NB4 (cell line): ENCODE measurements around the gene AKR1E2.

Experiments used
- DNase-seq: peaks from one replicate; pipeline ENCODE4 v3.0.0; 2010; ENCODE audit warnings: low read depth
- H3K4me3 ChIP-seq: one replicate; pipeline ENCODE4 v1.5.1; 2011; ENCODE audit warnings: mild to moderate bottlenecking, low read depth, low read length, moderate library complexity
- MYC ChIP-seq: IDR thresholded peaks from 2 replicates; pipeline ENCODE4 v1.6.1; 2011; ENCODE audit warnings: low read depth, low read length
- POLR2A ChIP-seq: IDR thresholded peaks from 2 replicates; pipeline ENCODE4 v1.6.1; 2011; ENCODE audit warnings: mild to moderate bottlenecking; ENCODE audit not compliant: insufficient read length; ENCODE audit errors: extremely low read depth
- TF ChIP-seq, protein P1 (sequence below): IDR thresholded peaks from 2 replicates; pipeline ENCODE4 v1.6.1; 2011; ENCODE audit warnings: low read depth, low read length
- TF ChIP-seq, protein P2 (sequence below): IDR thresholded peaks from one replicate; pipeline ENCODE4 v1.5.1; 2012; ENCODE audit warnings: low read depth, low read length

Gene AKR1E2

DNA sequence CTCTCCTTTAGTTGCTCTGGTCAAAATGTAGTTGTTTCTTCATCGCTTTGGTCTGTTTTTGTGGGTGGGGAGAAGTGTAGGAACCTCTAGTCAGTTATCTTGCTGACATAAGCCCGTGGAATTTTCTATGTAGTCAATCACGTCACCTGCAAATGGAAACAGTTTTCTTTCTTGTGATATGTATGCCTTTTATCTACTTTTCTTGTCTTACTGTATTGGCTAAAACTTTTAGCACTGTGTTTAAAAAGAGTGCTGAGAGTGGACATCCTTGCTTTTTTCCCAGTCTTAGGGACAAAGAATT lies 42.3 kb downstream of the AKR1E2 start:
- DNase-seq: no peak
- H3K4me3 ChIP-seq: no peak overlapping the region
- TF ChIP-seq, protein P1, sequence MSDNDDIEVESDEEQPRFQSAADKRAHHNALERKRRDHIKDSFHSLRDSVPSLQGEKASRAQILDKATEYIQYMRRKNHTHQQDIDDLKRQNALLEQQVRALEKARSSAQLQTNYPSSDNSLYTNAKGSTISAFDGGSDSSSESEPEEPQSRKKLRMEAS: no peak
- TF ChIP-seq MYC (no peak), POLR2A (no peak)
- TF ChIP-seq, protein P2, sequence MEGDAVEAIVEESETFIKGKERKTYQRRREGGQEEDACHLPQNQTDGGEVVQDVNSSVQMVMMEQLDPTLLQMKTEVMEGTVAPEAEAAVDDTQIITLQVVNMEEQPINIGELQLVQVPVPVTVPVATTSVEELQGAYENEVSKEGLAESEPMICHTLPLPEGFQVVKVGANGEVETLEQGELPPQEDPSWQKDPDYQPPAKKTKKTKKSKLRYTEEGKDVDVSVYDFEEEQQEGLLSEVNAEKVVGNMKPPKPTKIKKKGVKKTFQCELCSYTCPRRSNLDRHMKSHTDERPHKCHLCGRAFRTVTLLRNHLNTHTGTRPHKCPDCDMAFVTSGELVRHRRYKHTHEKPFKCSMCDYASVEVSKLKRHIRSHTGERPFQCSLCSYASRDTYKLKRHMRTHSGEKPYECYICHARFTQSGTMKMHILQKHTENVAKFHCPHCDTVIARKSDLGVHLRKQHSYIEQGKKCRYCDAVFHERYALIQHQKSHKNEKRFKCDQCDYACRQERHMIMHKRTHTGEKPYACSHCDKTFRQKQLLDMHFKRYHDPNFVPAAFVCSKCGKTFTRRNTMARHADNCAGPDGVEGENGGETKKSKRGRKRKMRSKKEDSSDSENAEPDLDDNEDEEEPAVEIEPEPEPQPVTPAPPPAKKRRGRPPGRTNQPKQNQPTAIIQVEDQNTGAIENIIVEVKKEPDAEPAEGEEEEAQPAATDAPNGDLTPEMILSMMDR: no peak

DNA sequence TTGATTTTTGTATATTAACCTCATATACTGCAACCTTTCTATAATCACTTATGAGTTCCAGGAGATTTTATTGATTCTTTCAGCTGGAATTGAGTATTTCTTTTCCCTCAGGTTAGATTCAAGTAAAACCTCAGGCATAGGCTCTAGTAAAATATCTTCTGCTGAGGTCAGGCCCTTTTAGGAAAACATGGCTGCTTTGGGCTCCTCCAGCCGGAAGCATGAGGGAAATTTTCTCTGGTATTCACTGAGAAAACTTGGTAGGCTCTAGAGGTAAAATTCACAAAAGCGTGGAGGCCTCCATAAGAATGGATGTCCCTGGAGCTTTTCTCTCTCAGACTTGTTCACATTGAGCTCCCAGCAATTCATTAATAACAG lies 56.7 kb downstream of the AKR1E2 start:
- TF ChIP-seq, protein P1: no peak
- TF ChIP-seq, protein P2: no peak
- TF ChIP-seq POLR2A: no peak
- TF ChIP-seq MYC: no peak
- H3K4me3 ChIP-seq: no peak overlapping the region

DNA sequence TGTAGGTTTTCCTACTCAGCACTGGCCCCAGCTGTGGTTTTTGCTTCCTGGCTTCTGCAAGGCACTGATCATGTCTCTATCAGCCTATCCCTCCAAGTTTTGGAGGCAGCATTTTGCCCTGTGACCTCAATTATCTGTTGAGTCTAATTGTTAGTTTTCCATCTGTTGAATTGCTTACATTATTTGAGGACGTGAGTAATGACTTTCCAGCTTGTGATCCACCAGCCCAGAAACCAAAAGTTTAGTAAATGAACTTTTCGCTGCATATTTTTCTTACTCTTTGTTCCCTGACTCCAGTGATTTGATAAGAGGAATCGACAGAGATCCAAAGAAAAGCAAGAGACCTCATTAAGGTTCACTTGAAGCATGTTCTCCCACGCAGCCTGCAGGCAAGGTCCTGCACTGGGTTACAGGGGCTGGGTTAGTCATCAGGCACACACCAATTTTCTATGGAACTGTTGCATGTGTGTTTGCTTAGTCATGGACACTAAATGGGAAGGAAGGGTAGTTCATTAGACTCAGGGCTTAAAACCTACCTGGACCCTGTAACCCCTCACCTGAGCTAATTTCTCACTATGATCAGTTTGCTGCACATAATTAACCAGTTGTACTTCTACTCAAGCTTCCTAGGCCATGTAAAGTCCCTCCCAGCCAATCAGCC lies 57.2 kb downstream of the AKR1E2 start:
- H3K4me3 ChIP-seq: no peak overlapping the region
- TF ChIP-seq, protein P1: no peak
- TF ChIP-seq MYC: no peak
- TF ChIP-seq POLR2A: no peak
- TF ChIP-seq, protein P2: no peak
- no peak for DNase-seq

More for the DNA sequence above, 56.7 kb downstream of the AKR1E2 start:
- DNase-seq: no peak

DNA sequence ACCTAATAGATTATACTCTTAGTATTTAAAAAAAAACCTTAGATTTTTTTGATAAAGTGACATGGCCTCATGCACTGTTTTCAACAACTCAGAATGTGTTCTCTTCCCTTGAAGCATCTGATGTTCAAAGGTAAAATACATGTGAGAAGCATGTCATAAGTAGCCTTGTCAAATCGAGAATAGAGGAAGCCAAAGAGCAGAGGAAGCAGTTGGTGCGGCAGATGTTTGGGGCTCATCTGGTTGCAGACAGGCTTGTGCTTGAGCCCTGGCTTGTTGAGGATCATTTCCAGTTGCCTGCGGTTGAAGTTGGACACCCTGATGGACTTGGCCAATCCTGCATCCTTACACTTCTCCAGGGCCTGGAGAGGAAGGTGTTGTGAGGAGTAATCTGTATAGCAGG lies 59.2 kb downstream of the AKR1E2 start:
- TF ChIP-seq, protein P2: no peak
- no peak for TF ChIP-seq MYC
- H3K4me3 ChIP-seq: no peak overlapping the region
- no peak for DNase-seq

DNA sequence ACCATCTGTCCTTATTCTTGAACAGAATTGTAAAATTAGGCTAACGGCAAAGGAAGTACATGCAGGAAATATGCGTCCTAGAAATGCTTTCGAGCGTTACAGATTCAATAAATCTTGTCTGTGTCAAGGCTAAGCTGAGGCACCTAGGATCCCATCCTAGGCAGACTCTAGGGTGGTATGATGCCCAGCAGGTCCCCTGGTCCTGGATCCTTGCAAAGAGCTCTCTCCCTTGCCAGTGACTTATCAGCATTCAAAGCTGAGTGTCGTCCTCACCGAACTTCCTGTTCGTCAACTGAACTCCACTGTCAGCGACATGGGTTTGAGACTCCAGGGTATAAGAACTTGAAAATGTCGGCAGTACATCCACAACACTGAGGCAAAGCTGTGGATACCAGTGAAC lies 61.5 kb downstream of the AKR1E2 start:
- no peak for DNase-seq
- TF ChIP-seq, protein P1: no peak
- TF ChIP-seq MYC: no peak
- TF ChIP-seq, protein P2: no peak
- no peak for TF ChIP-seq POLR2A
- no peak overlapping the region for H3K4me3 ChIP-seq

DNA sequence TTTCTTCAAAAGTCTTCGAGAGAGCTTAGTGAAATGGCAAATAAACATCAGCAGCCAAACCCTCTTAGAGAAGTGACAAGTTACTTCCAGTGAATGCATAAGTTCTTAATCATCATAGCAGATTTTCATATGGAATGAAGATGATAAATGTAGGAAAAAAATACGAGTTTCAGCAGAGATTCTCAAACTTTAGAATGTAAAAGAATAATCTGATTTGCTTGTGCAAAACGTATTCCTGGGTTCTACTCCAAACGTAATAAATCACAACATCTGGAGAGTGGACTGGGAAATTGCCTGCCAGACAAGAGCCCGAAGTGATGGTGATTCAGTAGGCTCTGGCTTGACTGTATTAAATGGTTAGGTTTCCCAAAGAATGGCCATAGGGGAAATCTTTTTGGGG lies 62.2 kb downstream of the AKR1E2 start:
- H3K4me3 ChIP-seq: no peak overlapping the region
- TF ChIP-seq, protein P1: no peak
- TF ChIP-seq POLR2A (no peak), MYC (no peak)
- TF ChIP-seq, protein P2: no peak
- no peak for DNase-seq
